Measurements from ENCODE around the gene MUC6. TPM values are rescaled to one million over a fixed set of nuclear protein-coding genes. Genes with fewer than 3 reads are reported as not detected.

MUC6 gene, protein sequence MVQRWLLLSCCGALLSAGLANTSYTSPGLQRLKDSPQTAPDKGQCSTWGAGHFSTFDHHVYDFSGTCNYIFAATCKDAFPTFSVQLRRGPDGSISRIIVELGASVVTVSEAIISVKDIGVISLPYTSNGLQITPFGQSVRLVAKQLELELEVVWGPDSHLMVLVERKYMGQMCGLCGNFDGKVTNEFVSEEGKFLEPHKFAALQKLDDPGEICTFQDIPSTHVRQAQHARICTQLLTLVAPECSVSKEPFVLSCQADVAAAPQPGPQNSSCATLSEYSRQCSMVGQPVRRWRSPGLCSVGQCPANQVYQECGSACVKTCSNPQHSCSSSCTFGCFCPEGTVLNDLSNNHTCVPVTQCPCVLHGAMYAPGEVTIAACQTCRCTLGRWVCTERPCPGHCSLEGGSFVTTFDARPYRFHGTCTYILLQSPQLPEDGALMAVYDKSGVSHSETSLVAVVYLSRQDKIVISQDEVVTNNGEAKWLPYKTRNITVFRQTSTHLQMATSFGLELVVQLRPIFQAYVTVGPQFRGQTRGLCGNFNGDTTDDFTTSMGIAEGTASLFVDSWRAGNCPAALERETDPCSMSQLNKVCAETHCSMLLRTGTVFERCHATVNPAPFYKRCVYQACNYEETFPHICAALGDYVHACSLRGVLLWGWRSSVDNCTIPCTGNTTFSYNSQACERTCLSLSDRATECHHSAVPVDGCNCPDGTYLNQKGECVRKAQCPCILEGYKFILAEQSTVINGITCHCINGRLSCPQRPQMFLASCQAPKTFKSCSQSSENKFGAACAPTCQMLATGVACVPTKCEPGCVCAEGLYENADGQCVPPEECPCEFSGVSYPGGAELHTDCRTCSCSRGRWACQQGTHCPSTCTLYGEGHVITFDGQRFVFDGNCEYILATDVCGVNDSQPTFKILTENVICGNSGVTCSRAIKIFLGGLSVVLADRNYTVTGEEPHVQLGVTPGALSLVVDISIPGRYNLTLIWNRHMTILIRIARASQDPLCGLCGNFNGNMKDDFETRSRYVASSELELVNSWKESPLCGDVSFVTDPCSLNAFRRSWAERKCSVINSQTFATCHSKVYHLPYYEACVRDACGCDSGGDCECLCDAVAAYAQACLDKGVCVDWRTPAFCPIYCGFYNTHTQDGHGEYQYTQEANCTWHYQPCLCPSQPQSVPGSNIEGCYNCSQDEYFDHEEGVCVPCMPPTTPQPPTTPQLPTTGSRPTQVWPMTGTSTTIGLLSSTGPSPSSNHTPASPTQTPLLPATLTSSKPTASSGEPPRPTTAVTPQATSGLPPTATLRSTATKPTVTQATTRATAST (N-terminal part only)
- not detected in 2 replicates for total RNA-seq (2014; rRNA removed; shearing (Covaris generic))
- not detected in 2 replicates for polyA plus RNA-seq (2015; cell fraction: cytosol; rRNA removed)
- polyA plus RNA-seq (2015; cell fraction: nucleus; rRNA removed): not detected in 2 replicates

DNA sequence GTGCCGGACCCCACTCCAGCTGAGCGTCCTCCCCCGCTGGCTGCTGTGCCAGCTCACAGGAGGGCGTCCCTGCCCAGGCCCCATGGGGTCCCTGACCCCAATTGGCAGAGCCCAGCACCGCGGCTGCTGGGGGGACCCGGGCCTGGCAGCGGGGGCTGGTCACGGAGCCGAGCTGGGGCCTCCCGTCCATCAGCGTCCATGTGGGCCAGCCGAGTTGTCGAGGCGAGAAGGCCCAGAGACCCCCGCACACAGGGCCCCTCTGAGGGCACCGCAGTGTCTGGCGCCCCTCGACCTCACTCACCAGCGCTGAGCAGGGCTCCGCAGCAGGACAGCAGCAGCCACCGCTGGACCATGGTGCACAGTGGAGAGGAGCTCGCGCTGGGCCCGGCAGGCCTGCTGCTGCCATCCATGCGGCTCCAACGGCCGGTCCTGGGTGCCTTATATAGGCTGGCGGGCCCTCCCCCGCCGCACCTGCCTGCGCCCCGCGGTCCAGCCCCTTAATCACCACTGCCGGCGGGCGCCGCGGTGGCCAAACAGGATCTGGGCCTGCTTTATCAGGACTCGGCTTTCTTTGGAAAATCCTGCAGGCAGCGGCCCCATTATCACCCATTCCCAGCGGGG, at the start of gene MUC6:
Gene MUC6, minus strand, starts transcription at position 416 of the 621 bp plus-strand sequence. Its CDS starts 63 bp downstream, at position 353.
- no peak for DNase-seq (ENCODE audit: low read depth)

DNA sequence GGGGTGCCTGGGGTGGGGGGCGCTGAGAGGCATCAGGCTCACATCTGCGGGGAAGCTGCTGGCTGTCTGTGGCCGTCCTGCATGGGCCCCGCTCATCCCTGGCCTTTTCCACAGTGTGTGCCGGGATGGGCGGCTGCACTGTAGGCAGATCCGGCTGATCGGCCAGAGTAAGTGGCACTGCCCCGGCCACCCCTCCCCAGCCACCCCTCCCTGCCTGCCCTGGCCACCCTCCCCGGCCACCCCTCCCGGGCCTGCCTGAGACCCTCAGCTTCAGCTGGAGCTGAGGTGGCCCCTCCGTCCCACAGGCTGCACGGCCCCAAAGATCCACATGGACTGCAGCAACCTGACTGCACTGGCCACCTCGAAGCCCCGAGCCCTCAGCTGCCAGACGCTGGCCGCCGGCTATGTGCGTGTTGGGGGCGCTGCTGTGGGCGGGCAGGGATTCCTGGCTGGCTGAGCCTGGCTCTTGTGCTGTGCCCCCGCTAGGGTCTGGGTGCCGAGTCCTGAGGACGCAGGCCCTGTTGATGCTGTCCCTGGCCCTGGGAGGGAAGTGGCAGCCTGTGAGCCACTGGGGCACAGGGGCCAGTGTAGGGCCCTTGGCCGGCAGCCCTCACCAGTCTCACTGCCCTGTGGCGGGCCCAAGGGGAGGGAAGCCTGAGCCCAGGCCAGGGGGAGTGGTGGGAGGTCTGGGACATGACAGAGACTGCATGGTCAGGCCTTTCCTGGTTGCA, 49.1 kb upstream of the MUC6 start:
- no peak for DNase-seq (ENCODE audit: low read depth)

DNA sequence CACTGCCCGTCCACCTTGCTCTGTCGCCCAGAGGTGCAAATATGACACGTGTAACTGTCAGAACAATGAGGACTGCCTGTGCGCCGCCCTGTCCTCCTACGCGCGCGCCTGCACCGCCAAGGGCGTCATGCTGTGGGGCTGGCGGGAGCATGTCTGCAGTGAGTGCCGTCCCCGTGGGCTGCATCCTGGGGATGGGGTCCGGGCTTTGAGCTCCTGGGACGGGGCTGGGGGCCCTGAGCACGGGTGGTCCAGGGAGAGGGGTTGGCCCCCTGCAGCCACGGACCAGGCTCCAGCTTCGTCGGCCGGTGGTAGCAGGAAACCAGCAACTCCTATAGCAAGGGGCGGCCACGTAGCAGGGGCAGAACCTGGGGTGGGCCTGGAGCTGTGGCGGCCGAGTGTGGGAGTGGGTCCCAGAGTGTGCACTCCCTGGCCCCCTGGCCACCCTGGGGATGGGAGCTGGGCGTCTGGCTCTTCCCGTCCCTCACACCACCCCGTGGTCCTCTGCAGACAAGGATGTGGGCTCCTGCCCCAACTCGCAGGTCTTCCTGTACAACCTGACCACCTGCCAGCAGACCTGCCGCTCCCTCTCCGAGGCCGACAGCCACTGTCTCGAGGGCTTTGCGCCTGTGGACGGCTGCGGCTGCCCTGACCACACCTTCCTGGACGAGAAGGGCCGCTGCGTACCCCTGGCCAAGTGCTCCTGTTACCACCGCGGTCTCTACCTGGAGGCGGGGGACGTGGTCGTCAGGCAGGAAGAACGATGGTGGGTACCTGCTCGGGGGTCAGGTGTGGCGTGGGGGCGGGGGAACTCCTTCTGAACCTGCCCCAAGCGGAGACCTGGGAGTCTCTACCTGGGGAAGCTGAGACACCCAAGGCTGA, 48.3 kb upstream of the MUC6 start:
- no peak for DNase-seq (ENCODE audit: low read depth)

DNA sequence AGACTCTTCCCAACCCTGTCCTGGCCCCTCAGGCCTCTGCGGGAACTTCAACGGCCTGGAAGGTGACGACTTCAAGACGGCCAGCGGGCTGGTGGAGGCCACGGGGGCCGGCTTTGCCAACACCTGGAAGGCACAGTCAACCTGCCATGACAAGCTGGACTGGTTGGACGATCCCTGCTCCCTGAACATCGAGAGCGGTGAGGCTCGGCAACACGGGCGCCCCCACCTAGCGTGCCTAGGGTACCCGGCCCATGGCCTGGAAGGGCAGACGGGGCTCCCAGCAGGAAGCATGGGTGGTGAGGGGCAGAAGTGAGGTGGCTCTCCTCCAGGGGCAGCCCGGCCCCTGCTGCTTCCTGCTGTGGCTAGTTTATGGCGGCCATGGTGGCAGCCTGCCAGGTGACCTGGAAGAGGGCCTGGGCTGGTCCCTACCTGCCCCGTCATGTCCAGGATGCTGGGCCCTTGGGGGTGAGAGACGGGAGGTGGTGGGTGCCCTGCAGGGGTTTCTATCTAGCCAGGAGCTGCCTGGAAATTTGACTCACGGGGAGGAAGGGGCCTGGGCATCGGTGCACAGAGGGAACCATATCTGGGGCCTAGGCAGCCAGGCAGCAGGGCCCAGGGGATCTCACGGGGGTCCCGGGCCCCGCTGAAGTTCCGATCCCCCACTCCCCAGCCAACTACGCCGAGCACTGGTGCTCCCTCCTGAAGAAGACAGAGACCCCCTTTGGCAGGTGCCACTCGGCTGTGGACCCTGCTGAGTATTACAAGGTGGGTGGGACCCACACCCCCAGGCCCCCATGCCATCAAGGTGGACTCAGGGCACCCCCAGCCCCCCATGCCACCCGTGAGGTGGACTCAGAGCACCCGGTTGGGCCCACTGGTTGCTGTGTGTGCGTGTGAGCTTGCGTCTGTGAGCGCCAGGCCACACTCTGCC, 47.4 kb upstream of the MUC6 start:
- no peak for DNase-seq (ENCODE audit: low read depth)

DNA sequence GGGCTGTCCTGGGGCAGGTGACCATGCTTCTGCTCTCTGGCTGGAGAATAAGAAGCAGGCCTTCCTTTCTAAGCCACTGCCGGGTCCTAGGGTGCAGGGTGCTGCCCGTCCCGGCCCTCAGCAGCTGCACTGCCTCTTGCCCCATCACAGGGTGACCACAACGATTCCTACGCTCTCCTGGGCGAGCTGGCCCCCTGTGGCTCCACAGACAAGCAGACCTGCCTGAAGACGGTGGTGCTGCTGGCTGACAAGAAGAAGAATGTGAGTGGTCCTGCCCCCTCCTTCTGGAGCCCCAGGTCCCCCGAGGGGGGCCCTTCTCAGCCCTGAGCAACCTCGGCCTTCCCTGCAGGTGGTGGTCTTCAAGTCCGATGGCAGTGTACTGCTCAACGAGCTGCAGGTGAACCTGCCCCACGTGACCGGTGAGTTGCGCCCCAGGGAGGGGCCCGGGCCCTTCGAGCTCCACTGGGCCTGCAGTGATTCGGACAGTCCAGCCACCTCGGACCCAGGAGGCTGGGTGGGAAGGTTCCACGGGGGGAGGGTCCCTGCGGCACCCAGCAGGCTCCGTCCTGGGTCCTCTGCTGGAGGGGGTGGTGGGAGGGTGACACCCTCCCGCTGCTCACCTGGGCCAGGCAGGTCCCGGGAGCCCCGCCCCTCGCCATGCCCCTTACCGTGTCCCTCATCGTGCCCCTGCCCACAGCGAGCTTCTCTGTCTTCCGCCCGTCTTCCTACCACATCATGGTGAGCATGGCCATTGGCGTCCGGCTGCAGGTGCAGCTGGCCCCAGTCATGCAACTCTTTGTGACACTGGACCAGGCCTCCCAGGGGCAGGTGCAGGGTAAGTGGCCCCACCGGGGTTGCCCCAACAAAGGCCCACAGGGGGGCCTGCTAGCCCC, 46.5 kb upstream of the MUC6 start:
- no peak for DNase-seq (ENCODE audit: low read depth)

DNA sequence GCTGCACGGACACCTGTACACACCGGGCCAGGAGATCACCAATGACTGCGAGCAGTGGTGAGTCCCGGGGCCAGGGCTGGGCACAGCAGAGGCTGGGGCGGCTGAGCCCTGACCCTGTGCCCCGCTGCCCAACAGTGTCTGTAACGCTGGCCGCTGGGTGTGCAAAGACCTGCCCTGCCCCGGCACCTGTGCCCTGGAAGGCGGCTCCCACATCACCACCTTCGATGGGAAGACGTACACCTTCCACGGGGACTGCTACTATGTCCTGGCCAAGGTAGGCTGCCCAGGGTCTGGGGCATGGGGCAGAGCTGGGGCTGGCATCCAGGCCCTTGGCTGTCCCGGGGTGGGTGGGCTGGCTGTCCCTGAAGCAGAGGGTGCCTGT, 45.8 kb upstream of the MUC6 start:
- no peak for DNase-seq (ENCODE audit: low read depth)

DNA sequence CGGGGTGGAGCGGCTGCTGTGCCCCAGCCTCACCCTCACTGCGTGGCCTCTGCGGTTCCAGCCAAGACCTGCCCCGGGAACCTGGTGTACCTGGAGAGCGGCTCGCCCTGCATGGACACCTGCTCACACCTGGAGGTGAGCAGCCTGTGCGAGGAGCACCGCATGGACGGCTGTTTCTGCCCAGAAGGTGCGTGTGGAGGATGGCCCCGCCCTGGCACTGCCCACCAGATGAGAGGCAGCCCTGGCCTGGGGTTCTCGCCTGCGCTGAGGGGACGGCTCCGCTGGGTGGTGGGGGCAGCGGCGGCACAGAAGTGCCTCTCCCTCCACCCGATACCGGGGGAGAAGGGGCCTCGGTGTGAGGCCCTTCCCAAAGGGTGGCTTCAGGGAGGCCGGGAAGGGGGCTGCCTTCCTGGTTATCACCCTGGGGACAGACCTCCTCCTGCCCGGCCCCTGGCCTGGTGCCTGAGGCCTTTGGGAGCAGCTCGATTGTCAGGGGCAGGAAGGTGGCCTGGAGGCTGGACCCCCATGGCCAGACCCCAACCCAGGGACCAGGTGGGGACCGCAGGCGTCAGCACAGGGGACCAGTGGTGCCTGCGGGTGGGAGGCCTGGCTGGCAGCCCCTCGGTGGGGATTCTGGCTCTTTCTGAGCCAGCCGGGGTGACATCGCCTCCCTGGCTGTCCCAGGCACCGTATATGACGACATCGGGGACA, 45.2 kb upstream of the MUC6 start:
- no peak for DNase-seq (ENCODE audit: low read depth)

DNA sequence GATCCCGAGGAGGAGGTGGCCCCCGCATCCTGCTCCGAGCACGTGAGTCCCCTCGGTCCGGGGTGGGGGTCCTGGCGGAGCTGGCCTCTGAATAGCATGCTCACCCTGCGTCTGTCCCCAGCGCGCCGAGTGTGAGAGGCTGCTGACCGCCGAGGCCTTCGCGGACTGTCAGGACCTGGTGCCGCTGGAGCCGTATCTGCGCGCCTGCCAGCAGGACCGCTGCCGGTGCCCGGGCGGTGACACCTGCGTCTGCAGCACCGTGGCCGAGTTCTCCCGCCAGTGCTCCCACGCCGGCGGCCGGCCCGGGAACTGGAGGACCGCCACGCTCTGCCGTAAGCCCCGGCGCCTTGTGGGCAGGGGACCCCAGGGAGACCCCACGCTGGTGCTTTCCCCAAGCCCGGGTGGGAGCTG, 41.7 kb upstream of the MUC6 start:
- DNase-seq (ENCODE audit: low read depth): no peak

DNA sequence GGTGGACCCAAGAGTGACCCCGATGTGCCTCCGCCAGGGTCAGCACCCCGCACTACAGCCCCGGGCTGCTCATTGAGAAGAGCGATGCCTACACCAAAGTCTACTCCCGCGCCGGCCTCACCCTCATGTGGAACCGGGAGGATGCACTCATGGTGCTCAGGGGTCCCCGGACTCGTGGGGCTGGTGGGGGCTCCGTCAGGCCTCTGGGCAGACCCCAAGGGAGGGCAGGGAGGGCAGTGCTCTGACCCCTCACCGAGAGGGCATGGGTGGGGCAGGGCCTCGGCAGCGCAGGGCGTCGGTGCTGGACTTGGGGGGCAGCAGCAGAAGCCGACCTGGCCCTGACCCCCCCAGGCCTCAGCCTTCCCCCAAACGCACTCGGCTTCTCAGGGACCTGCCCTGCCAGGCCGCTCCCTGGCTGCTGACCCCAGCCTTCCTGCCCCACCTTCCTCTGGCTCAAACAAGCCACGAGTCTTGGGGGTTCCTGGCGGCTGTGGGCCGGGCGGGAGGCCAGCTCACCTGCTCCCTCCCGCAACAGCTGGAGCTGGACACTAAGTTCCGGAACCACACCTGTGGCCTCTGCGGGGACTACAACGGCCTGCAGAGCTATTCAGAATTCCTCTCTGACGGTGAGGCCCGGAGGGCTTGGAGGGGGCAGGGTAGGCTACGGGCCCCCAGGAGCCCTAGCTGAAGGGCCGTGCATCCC, 41.0 kb upstream of the MUC6 start:
- no peak for DNase-seq (ENCODE audit: low read depth)

DNA sequence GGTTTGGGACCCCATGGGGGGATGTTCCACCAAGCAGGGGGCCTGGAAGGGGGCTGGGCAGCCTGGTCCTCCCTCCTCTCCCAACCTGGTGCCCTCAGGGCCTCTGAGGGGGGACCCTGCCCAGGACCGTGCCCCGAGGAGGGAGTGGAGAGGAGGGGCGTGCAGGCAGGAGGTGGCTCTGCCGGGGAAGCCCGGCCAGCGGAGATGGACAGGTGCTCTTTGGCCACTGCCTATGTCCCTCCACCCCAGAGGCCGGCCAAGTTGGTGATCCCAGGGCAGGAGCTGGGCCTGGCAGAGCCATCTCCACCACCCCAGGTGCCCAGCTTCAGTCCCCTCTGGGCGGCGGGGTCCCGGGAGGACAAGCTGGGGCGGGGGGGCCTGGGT, 40.5 kb upstream of the MUC6 start:
- DNase-seq (ENCODE audit: low read depth): no peak

DNA sequence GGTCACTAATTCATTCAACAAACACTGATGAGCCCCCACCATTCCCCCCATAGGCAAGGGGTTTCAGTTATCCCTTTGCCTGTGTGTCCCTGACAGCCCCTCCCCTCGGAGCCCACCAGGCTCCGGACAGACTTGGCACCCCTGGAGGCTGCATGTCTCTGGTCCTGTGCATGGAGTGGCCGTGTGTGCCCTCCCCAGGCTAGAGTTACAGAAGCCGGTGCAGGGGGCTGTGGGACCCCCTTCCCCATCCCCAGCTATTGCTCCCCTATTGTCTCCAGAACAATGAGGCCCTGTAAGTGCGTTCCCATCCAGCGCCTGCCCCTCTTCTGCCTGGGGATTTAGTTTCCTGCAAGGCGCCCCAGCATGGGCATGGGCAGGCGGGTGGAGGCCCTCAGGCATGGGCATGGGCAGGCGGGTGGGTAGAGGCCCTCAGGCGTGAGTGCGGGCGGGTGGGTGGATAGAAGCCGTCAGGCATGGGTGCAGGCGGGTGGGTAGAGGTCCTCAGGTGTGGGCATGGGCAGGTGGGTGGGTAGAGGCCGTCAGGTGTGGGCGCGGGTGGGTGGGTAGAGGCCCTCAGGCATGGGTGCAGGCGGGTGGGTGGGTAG, 39.6 kb upstream of the MUC6 start:
- no peak for DNase-seq (ENCODE audit: low read depth)

DNA sequence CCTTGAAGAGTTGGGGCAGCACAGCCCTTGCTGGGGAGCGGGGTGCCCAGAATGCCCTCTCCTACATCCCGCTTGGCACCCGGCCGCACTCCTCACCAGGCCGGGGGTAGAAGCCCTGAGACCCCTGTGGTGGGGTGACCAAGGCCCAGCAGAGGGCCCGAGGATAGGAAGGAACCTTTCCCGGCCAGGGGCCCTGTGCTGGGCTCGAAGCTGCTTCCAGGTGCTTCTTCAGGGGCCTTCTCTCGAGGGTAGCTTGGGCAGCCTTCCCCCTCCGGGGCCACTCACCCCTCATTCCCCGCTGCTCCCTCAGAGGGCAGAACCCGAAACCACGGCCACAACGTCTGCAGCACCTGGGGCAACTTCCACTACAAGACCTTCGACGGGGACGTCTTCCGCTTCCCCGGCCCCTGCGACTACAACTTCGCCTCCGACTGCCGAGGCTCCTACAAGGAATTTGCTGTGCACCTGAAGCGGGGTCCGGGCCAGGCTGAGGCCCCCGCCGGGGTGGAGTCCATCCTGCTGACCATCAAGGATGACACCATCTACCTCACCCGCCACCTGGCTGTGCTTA, 38.9 kb upstream of the MUC6 start:
- no peak for DNase-seq (ENCODE audit: low read depth)

DNA sequence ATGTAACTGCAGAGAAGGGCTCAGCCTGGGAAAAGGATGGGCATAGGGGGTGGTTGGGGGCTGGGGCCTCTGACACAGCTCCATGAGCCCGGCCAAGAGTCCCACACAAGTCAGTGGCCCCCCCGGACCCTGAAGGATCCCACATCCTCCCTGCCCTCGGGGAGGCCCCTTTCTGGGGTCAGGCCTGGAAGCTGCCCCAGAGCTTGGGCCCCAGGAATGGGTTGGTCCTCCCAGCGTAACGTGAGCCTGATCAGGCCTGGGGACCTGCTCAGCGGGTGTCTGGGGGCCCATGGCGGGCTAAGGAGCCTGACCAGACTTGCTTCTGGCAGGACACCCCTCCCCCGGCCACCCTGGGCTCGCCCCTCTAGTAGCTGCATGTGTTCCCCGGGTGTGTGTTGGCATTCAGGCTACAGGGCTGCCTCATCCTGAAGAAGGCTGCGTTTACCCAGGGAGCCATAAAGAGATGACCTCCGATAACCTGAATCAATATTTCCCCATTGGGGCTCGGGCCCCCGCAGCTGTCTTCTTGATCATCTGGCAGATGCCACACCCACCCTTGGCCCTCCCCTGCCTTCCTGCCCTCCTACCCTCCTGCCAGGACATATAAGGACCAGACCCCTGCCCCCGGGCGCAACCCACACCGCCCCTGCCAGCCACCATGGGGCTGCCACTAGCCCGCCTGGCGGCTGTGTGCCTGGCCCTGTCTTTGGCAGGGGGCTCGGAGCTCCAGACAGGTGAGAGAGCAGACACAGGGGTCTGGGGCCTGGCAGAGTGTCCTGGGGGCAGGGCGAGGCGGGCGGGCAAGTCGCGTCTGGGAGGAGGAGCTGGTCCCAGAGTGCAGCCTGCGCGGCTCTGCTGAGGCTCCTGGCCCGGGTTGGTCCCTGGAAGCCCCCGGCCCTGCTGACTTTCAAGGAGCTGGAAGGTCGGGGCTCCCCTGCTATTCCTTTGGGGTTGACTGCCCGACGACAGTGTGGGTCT, 38.0 kb upstream of the MUC6 start, which contains the start of gene MUC2:
Gene MUC2, plus strand, starts transcription at position 631 of the 978 bp plus-strand sequence.
- no peak for DNase-seq (ENCODE audit: low read depth)

DNA sequence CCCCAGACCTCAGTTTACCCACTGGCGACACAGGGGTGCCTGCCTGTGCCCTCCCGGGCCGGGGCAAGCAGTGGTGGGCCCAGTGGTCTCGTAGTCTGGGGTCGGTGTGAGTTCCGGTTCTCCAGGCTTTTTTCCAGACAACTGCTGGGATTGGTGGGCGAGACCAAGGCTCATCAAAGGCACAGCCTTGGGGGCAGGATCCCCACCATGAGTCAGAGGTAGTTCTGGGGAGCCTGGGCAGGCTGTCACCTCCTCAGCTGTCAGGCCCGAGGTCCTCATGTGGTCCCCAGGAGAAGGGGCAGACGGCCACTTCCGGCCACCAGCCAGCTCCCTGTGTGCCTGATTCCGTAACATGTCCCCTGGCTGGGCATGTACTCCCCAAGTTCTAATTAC, 37.3 kb upstream of the MUC6 start:
- no peak for DNase-seq (ENCODE audit: low read depth)

All from HT1080 (cell line).